Left lobe of liver (tissue), 2 donors: ENCODE results near the gene RAB3B. TPM values are rescaled to one million over a fixed set of nuclear protein-coding genes. Genes with fewer than 3 reads are reported as not detected.
"Not testable (repeated sequence)": the region's sequence is repeated elsewhere in the genome, so short reads cannot be mapped to it uniquely, and the experiment has no call there.

Experiments
- ATAC-seq: fragments of 200-7000 bp; cut with Tn5 transposase; one replicate; pipeline ENCODE4 v1.9.1; 2020; ENCODE audit warnings: mild to moderate bottlenecking, moderate library complexity
- DNase-seq: peaks from one replicate; pipeline ENCODE4 v3.0.0-alpha.2; 2020; ENCODE audit warnings: low spot score
- total RNA-seq: library from RNA; stranded (reverse); gene quantifications from one replicate; pipeline ENCODE4 v1.2.1, GENCODE V29; 2021
- donor health status: DM: no; HTN: no; CAD: no; lungs with moderate emphysema.
- donor health status: DM: no; HTN: yes; CAD: no.

The RAB3B gene
- total RNA-seq, 1 donor from 2014 or later: 0.15 TPM

DNA sequence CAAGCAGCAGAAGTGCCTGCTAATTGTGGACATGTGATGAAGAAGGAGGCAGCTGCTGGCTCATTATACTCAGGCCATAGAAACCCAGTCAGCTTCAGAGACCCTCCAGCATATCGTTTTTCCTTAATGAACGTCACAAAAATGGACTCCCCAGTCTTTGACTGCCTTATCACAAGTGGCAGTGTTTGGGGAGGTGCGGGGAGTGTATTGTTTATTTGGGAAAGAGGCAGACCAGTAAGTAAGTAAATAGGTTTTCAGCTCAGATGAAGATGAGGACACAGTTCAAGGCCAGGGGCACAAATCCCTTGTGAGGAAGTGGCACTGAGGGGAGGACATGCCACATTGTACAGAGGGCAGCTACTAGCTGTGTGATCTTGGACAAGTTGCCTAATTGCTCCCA, 68.5 kb downstream of the RAB3B start:
- DNase-seq: no peak
- no peak for ATAC-seq

DNA sequence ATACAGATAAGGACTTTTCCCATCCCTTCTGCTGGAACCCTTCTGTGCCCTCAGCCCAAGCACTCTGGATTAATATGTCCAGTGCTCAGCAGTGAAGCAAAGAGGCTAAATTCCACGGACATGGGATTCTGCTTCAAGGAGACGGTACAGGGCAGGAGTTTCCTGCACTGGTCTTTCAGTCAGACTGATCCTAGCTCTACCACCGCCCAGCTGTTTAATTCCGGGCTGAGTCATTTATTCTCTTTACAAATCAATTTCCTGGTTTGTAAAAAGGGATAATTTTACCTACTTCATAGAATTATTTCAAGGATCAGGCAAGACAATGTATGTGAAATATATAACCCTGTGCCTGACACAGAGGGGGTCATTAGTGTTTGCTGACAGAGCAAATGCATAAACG, 70.4 kb downstream of the RAB3B start:
- DNase-seq (no peak), ATAC-seq (no peak)

DNA sequence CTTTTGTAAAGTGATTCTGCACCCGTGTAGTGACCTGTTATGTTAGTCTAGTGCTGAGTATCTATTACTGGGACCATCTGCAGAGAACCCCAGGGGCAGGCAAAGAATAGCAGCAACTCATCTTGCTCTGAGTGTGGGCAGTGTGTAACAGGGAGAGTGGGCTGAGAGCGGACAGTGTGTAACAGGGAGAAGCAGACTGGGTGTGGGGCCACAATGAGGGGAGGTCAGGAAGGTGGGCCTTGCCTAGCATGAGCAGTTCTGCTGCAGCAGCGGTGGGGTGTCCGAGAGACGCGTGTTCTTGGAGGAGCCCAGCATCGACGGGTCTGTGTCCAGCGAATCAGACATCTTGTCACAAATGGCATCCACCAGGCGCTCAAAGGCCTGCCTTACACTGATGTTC, 70.8 kb downstream of the RAB3B start:
- DNase-seq: no peak

DNA sequence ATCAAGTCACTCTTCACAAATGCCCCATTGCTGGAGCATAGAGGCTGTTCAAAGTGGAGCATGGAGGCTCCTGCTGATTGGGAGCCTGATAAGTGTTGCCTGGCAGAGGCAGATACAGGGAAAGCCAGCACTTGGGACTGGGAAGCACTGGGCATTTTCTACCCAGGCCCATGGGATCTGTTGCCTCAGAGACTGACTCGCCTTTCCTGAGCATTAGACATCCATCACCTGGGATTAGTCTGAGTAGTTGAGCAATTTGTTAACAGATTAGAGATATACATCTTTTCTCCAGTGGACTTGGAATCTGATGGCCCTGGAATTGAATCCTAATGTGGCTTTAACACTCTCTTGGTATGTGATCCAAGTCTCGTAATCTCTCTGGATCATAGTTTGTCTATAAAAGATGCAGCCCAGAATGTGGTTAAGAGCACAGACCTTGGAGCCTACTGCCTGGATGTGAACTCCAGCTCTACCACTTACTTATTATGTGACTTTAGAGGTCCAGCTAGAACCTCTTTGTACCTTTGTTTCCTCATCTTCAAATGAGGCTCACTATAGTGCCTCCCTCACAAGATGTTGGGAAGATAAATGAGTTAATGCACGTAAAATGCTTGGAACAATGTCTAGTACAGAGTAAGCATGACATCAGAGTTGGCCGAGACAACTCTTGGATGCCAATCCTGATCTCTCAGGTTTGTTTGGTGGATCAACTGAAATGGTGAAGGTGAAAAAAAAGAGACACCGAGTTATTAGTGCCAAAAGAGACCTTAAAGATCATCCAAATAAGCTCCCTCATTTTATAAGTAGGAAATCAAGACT, 73.7 kb downstream of the RAB3B start:
- DNase-seq (no peak), ATAC-seq (no peak)

More for the DNA sequence above, 70.8 kb downstream of the RAB3B start:
- no peak for ATAC-seq

DNA sequence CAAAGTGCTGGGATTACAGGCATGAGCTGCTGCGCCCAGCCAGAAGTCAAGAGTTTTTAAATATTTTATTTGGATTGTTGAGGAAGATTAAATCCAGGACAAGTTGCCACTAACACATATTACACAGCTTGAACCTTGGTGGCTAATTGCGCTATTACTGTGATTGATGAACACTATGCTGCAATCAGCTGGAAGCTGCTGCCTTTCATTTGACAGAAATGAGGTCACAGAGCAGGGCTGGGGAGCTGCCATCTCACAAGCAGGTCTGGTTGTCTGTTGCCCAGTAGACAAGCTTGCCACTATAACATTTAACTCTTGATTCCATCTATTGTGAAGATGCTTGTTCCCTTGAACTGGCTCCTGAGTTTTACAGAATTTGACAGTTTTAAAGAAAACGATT, 74.5 kb downstream of the RAB3B start:
- DNase-seq (no peak), ATAC-seq (no peak)

DNA sequence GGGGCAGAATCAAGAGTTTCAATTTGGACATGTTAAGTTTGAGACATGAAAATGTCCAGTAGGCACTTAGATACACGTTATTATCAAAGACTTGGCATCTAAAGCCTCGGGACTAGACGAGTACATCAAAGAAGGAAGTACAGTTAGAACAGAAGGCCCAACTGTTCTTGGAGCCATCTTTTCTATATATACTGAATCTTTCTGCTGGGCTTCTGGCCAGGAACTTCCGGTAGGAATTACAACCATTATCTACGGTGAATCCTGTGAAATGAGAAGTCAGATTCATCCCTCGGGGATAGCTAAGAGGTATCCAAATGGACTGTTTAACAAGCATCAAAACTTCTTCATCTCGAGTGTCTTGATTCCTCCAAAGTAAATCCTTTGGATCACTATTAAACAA, 77.6 kb downstream of the RAB3B start:
- ATAC-seq (no peak), DNase-seq (no peak)

DNA sequence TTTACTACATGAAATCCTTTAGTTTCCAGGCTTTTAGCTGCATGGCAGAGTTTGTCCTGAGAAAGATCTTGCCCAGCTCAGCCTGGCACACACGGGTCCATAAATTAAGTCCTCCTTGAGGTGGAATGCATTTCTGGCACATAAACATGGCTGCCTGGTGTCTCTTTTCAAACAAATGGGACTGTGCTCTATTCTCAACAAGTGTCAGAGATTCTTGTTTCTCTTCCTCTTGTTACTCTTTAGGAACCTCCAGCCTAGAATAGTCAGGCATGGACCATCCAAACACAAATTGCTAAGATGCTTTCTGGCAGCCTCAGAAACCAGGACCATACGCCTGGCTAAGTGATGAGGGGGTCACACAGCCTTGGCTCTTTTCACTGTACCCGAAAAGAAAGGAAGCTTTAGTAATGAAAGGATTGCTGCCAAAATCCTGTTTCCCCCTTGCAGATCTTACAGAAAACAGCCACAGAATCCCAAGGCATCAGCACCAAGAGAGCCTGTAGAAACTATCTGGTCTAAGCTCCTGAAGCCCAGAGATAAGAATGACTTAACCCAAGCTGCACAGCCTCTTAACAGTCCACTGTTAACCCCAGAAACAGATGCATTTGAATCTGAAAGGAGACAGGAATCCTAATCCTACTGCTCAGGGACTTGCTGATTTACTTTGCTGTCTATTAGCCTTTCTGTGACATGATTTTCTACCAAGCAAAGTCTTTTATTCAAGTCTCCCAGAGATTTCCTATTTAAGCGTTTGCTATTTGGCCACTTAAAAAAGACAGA, 80.1 kb downstream of the RAB3B start:
- ATAC-seq (no peak), DNase-seq (no peak)

DNA sequence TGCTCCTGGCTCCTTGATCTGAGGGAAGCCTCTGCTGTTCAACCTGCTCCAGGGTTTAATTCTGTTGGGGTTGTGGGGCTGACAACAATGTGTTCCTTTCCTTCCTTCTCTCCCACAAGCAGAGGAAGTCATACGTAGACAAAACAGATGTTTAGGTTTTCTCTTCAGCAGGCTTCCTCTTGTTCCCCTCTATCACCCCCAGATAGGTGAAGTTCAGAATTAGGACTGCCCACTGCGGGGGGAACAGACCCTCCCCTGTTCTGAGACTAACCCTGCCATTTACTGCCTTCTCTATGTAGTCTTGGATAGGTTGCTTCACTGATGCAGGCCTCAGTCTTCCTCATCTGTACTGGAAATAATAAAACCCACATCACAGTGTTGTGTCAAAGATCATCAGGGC, 82.0 kb downstream of the RAB3B start:
- DNase-seq (no peak), ATAC-seq (no peak)

DNA sequence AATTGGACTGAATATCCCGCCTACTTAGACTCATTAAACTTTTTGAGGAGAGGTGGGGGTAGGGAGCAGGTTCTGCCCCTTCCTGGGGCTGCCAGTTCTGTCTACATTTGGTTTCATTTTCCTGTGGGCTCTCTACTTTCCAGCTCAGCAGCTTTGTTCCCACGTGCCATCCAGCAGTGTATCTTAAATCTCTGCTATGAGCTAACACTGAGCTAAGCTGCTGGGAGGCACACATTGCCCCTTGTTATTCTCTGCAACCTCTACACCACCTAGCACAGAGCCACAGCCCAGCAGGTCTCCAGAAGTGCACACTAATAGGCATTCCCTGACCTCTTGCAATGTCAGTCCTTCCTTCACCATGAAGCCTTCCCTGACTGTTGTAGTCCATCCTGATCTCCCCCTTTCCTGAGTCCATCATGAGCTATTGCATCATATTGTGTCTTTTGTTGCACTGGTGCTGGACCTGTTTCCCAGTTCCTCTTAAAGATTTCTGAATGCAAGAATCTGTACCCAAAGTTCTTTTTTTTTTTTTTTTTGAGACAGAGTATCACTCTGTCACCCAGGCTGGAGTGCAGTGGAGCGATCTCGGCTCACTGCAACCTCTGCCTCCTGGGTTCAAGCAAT, 83.3 kb downstream of the RAB3B start:
- DNase-seq (no peak), ATAC-seq (no peak)

DNA sequence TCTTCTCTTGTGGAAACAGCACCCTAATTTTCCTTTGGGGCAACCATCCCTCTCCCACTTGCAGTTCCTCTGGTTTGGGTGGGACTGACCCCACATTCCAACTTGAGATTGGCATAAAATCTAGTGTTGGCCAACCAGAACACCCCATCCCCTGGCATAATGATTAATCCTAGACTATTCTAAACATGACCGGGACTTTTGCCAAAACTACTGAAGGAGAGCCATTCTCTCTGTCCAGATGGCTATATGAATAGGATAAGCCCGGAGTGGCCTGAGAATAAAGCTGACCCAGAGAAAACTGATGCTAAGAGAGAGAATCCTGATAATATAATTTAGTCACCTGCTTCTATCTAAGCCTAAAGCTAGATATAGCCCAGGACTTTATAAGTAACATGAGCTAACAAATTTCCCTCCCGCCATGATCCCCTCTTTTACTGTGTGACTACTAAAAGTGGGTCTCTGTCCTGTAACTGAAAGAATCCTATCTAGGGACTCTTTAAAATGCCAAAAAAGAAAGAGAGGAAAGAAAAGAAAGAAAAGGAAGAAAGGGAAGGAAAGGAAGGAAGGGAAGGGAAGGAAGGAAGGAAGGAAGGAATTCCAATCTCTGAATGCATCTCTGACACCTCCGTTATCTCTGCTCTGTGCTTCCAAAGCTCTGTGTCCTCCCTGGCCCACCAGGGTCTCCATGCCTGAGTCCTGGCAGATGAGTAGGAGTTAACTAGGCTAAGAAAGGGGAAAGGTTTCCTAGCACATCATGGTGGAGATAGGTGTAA, 84.0 kb downstream of the RAB3B start:
- ATAC-seq: no peak
- no peak for DNase-seq

DNA sequence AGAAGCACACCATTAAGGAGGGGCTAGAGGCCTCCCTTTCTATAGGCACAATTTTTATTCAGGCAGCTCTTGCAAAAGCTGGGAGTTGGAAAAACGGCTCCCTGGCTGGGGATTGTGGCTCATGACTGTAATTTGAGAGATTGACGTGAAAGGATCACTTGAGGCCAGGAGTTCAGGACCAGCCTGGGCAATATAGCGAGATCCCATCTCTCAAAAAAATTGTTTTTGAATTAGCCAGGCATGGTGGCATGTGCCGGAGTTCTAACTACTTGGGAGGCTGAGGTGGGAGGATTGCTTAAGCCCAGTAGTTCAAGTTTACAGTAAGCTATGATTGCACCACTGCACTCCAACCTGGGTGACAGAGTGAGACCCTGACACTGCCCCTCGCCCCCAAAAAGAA, 88.0 kb downstream of the RAB3B start:
- no peak for ATAC-seq

DNA sequence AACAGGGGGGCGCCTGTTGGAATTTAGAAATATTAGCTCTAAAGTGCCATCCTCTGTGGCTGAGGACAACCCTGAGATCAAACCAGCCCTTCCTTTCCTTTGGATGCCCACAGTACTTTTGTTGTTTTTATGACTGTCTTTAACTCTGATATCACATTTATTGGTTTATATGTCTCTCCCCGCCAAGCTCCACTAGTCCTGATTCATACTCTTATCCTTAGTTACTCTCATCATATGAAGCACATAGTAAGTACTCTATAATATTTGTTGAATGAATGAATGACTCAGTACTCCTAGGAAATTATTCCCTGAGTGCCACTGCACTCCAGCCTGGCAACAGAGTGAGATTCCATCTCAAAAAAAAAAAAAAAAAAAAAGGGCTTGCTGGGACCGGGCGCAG, 89.3 kb downstream of the RAB3B start:
- ATAC-seq: no peak
- no peak for DNase-seq

More for the DNA sequence above, 88.0 kb downstream of the RAB3B start:
- no peak for DNase-seq

DNA sequence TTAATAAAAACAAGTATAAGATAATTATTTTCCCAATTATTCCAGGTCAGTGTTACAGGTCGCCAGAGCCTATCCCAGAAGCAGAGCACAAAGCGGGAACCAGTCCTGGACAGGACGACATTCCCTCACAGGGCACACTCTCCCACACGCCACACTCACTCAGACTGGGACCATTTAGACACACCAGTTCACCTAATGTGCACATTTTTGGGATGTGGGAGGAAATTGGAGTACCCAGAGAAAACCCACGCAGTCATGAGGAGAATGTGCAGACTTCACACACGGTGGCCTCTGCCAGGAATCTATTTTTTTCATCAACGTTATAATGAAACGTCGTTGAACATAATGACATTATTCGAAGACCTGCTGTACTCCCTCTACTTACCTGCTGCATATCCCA, 91.5 kb downstream of the RAB3B start:
- ATAC-seq: no peak
- no peak for DNase-seq

DNA sequence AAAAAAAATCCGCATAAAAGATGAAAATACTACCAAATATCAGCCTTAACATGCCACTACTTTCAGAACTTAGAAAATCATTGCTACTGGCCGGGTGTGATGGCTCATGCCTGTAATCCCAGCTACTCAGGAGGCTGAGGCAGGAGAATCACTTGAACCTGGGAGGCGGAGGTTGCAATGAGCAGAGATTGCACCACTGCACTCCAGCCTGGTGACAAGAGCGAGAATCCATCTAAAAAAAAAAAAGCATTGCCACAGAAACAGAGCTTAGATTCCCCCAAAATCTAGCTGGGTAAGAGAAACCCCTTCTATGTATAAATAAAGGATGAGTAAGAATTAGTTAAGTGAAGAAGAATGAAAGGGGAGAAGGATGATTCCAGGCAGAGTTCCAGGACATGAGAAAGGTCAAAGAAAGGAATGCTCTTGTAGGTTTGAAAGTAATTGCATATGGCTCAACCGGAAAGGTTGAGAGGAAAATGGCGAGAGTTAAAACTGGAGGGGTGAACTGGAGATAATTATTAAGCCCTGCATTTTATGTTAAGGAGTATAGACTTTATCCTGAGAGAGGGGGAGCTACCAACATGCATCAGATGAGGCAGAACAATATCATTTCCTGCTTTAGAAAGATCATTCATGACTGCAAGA, 92.3 kb downstream of the RAB3B start:
- DNase-seq: no peak

DNA sequence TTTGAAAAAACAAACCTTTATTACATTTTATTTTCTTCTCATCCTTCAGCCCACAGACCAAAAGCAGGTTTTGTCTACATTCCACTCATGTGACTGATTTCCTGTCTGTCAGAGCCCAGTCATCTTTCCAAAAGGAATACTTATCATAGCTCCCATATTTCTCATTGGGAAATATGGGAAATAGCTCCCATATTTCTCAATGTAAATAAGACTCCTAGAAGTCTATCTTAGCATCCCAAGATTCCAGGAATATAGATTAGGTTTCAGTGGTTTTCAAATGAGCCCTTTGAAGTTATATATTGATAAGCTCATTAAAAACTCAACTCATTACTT, 92.8 kb downstream of the RAB3B start:
- ATAC-seq (no peak), DNase-seq (no peak)

More for the DNA sequence above, 92.3 kb downstream of the RAB3B start:
- ATAC-seq: no peak

DNA sequence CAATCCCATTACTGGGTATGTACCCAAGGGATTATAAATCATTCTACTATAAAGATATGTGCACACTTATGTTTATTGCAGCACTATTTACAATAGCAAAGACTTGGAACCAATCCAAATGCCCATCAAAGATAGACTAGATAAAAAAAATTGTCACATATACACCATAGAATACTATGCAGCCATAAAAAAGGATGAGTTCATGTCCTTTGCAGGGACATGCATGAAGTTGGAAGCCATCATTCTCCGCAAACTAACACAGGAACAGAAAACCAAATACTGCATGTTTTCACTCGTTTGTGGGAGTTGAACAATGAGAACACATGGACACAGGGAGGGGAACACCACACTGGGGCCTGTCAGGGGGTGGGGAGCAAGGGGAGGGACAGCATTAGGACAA, 95.8 kb downstream of the RAB3B start:
- not testable (repeated sequence) for DNase-seq, ATAC-seq

DNA sequence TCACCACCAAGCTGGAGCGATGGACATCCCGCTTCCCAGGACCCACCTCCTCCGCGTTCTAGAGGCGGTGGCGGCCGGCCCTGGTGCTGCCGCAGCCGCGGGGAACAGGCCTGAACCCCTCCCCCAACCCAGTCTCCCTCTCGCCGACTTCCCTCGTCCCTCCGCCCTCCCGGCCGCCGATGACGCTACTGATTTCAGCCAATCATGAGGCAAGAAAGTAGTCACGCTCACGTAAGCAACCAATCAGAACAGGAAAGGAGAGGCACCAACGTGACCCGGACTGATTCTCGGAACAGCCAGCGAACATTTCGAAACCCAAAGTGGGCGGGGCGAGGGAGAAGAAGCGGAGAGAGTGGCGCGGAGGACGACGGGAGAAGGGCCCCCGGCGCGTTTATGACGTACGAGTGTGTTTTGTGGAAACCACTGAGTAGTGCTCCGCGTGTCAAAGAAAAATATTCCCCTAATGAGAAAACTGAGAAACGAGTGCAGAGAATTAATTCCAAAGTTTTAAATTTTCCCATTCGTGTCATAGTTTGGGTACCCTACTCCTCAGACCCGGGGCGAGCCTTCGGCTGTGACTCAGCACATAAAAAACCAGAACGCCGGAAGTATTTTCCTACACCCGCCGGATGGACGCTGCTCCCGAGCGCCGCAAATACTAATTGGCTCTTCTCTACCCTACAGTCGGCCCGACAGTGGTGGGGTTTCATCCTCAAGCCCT, 111.7 kb downstream of the RAB3B start, which contains the start of gene NRDC:
Gene NRDC (minus strand): TSS at position 112 of the 721 bp plus-strand sequence. CDS start 112 bp downstream, outside the sequence.
- DNase-seq (peak; percentile 100), ATAC-seq (peak; percentile 93)

DNA sequence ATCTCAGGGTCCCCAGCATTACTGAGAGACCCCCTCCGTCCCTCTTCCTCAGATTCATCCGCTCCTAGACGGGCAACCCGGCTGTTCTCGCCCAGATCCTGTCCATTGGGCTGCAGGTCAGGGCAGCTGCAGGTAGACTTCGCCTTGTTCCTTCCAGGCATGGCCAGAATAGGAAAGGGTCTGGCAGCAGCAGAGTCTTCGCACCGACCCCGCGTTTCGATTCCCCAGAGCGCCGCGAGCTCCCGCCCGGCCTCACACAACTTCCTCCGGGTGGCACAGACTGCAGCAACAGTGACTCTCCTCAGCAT, 112.2 kb downstream of the RAB3B start:
- DNase-seq: no peak
- no peak for ATAC-seq

DNA sequence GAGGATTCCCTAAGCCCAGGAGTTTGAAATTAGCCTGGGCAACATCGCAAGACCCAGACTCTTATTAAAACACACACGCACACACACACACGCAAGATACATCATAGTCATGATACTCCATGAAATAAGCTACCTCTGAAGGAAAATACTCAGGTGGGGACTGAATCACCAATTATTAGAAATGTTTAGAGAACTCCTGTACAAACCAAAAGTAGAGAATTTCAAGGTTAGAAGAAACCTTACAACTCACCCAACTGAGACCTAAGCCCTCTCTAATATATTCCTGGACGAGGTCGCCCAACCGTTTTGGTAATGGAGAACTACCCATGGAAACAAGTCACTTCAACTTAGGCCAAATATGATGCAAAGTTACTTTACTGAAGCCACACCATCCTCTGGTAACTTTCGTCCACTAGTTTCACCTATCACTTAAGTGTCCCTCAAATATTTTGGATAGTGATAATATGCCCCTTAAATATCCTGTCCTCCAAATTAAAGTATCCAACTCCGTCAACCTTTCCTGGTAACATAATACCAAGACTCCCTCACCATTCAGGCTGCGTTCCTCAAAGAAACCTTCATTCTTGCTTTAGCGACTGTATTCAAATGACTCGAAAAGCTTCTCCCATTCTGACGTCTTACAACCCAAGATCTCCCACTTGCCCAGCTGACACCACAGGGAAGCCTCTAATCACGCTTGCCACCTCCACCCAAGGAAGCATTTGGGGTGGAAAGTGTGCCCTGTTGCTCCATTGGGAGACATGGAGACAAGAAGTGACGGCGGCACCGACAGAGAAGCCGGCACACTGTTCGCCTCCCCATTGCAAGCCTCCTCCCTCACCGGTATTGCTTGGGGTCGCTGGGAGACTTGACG, 112.8 kb downstream of the RAB3B start:
- DNase-seq: peak; percentile 53

More for the DNA sequence above, 112.8 kb downstream of the RAB3B start:
- peak; percentile 21 for ATAC-seq
